Diencephalon (tissue), 1 donor: ENCODE results near the gene PSMB1. TPM values are rescaled to one million over a fixed set of nuclear protein-coding genes. Genes with fewer than 3 reads are reported as not detected.

Experiments used
- total RNA-seq: library from RNA; depleted of rRNA; stranded (reverse); fragments of >200 nt; gene quantifications from one replicate; pipeline ENCODE4 v1.2.3, GENCODE V29; 2014

PSMB1 gene
- 207 TPM for total RNA-seq

DNA sequence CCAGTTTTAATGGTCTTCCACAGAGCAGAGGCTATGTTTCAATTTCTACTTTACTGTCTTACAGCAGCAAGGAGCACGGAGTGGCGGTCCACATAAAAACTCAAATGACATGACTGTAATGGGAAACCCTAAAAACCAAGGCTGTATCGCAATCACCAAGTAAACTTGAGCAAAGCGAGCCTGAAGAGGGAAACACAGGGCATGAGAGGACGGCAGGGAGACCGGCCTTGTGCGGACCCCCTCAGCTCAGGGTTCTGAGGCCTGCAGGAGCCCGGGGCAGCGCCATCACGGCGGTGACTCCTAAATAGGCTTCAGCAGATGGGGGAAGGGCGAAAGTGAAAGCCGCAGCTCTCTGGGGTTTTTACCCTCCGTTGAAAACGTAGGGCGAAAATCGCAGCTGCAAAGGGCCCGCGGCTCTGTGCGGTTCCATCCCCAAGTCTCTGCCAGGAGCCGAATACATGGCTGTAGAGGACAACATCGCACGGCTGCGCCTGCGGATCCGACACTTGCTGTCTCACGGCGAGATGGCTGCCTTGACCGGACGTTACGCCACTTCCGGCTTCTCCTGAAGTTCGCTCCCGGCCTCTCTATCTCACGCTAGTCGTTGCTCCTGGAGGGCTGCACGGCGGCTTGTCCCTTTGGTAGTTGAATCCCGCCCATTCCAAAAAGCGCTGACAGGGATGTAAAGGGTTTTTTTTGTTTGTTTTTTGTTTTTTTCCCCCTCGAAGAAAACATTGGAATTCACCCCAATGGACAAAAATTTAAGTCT lies at the start of gene PSMB1:
PSMB1 (minus strand) TSS at position 543 of the 769 bp plus-strand sequence; CDS start at position 478, 65 bp downstream.

GRCh38 chr6:170584181-170584953 lies 31.3 kb upstream of the PSMB1 start, which contains the start of gene PDCD2:
PDCD2 (minus strand) TSS chr6:170584637; CDS start chr6:170584581, 56 bp downstream.

DNA sequence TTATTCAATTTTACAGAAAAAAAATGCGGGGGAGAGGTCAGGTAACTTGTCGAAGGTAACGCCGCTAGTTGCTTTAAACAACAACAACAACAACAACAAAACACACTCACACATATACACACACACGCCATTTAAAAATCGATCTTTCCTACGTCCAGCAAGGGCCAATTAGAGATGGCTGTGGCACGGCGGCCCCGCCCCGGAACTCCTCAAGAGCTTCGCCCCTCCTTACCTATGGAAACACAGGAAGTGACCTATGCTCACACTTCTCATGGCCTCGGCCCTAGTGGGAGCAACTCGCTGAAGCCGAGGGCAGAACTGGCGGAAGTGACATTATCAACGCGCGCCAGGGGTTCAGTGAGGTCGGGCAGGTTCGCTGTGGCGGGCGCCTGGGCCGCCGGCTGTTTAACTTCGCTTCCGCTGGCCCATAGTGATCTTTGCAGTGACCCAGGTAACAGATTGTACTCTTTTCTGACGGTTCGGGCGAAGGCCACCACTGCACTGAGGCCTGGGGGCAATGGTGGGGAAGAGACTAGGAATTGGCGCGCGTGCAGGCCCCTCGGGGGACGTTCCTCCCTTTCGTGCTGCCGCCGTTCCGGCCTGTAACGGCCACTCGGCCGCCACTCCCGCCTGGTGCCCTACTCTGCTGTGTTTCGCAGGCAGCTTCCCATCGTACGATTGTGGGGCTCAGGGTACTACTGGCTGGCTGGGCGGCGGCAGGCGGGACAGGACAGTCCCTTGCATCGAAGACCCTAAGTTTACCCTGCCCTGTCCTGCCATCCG lies 1.1 kb upstream of the PSMB1 start, which contains the start of gene TBP:
TBP (plus strand) TSS at position 357 of the 783 bp plus-strand sequence. CDS start 2,661 bp downstream, outside the sequence.

Other genes starting within 250 kb of the PSMB1 start
- gene FAM120B, start 246.5 kb downstream of the PSMB1 start, total RNA-seq = 64.1 TPM
- 15.9 TPM for gene TBP, start 1.1 kb upstream of the PSMB1 start, total RNA-seq
- gene PDCD2, start 31.3 kb upstream of the PSMB1 start, total RNA-seq = 40.6 TPM